Body of pancreas (tissue), 4 donors: ENCODE measurements around the gene ARHGEF39.

Experiments used
- CTCF ChIP-seq, 7 experiments: fragments of 450-650 bp in 4 of 7; fragments of 200-600 bp in 3 of 7; sonication (generic) in 3 of 7; IDR thresholded peaks; one replicate each; pipeline ENCODE4 v1.5.1; 2016 to 2019; ENCODE audit warnings: antibody characterized with exemption in 7 of 7
- POLR2A ChIP-seq, 3 donors: fragments of 450-650 bp; IDR thresholded peaks; one replicate each; pipeline ENCODE4 v1.6.1; 2016; ENCODE audit warnings: antibody characterized with exemption in 3 of 3, mild to moderate bottlenecking in 2 of 3

- TF ChIP-seq POLR2A (IDR thresholded peaks at IDR 0.05) (no peak), CTCF (IDR thresholded peaks at IDR 0.05) (no peak)
Observed at GRCh38 chr9:35615981-35616680, 48.9 kb downstream of the ARHGEF39 start.
